ENCODE results near the gene YIF1A. TPM values are rescaled to one million over a fixed set of nuclear protein-coding genes. Genes with fewer than 3 reads are reported as not detected.

YIF1A gene
- total RNA-seq, 2 experiments from 2014 or later = 57.4 to 64.0 TPM

GRCh38 chr11:66315921-66316811 is 27.2 kb upstream of the YIF1A start:
- Mint-ChIP-seq H3K27ac (peak overlapping the region; percentile 97), H3K9me3 (peaks cover 6% of the 10 kb centered on the region), H3K4me3 (peak overlapping the region; percentile 80), H3K27me3 (no peaks in the 10 kb centered on the region), H3K36me3 (ENCODE audit: low read depth) (peaks cover 12% of the 10 kb centered on the region), H3K4me1 (ENCODE audit: low read depth) (peaks cover 52% of the 10 kb centered on the region)
- peak; percentile 71 for DNase-seq
- ChIA-PET POLR2A (interaction anchor here (0.7 to 6.9 kb wide), 8 partner anchors 18 to 483 kb away, joined by 3 to 38 read pairs (median 4); partner anchors contain the start of genes B4GAT1, BRMS1, RIN1 and SNX32), CTCF (interaction anchor here (1.1 to 10.2 kb wide), 4 partner anchors 11 to 457 kb away, joined by 3 to 149 read pairs (median 72); partner anchors contain the start of gene RIN1)
- ATAC-seq = no peak
- intact Hi-C loops (cut with micrococcal nuclease) = no loop called here
- TF ChIP-seq CTCF (IDR thresholded peaks at IDR 0.05) = no peak

GRCh38 chr11:66315498-66315885 is 26.5 kb upstream of the YIF1A start:
- H3K4me3 Mint-ChIP-seq = peak overlapping the region; percentile 80
- DNase-seq = peak; percentile 35
- no peak for ATAC-seq
- CTCF ChIA-PET = interaction anchor here (1.1 to 10.2 kb wide), 4 partner anchors 17 to 456 kb away, joined by 3 to 149 read pairs (median 88); partner anchors contain the start of genes B4GAT1, BRMS1 and RIN1
- TF ChIP-seq CTCF (IDR thresholded peaks at IDR 0.05) = no peak
- H3K27ac Mint-ChIP-seq = peak overlapping the region; percentile 97
- H3K4me1 Mint-ChIP-seq (ENCODE audit: low read depth) = peaks cover 52% of the 10 kb centered on the region
- POLR2A ChIA-PET = interaction anchor here (0.7 to 6.9 kb wide), 4 partner anchors 19 to 33 kb away, joined by 3 to 38 read pairs (median 4); partner anchors contain the start of genes RIN1 and YIF1A
- peaks cover 12% of the 10 kb centered on the region for H3K36me3 Mint-ChIP-seq (ENCODE audit: low read depth)
- intact Hi-C loops (cut with micrococcal nuclease) = no loop called here
- no peaks in the 10 kb centered on the region for H3K27me3 Mint-ChIP-seq
- H3K9me3 Mint-ChIP-seq = peaks cover 6% of the 10 kb centered on the region

GRCh38 chr11:66314561-66315497 is 25.9 kb upstream of the YIF1A start:
- intact Hi-C loops (cut with micrococcal nuclease) = loop anchor here (5.0 kb wide), 2 partner anchors 32 to 72 kb away; partner anchors contain the start of genes B4GAT1 and BRMS1
- H3K27me3 Mint-ChIP-seq = no peaks in the 10 kb centered on the region
- TF ChIP-seq CTCF (IDR thresholded peaks at IDR 0.05) = no peak
- ATAC-seq (no peak), DNase-seq (no peak)
- peak overlapping the region; percentile 80 for H3K4me3 Mint-ChIP-seq
- peaks cover 50% of the 10 kb centered on the region for H3K4me1 Mint-ChIP-seq (ENCODE audit: low read depth)
- ChIA-PET POLR2A (interaction anchor here (0.7 to 6.9 kb wide), 6 partner anchors 18 to 57 kb away, joined by 3 to 38 read pairs (median 4); partner anchors contain the start of genes RIN1 and SLC29A2), CTCF (interaction anchor here (1.0 to 10.2 kb wide), 6 partner anchors 18 to 455 kb away, joined by 3 to 149 read pairs (median 36); partner anchors contain the start of genes B4GAT1, BRMS1, MRPL11 and RIN1)
- peaks cover 7% of the 10 kb centered on the region for H3K36me3 Mint-ChIP-seq (ENCODE audit: low read depth)
- peak overlapping the region; percentile 97 for H3K27ac Mint-ChIP-seq
- H3K9me3 Mint-ChIP-seq = peaks cover under 1% of the 10 kb centered on the region

GRCh38 chr11:66314186-66314501 is 25.2 kb upstream of the YIF1A start:
- no peak for TF ChIP-seq CTCF (IDR thresholded peaks at IDR 0.05)
- Mint-ChIP-seq H3K4me1 (ENCODE audit: low read depth) (peaks cover 45% of the 10 kb centered on the region), H3K27me3 (no peaks in the 10 kb centered on the region), H3K36me3 (ENCODE audit: low read depth) (peaks cover 7% of the 10 kb centered on the region), H3K9me3 (no peaks in the 10 kb centered on the region), H3K4me3 (peak overlapping the region; percentile 80), H3K27ac (peak overlapping the region; percentile 97)
- ChIA-PET POLR2A (interaction anchor here (1.3 to 6.9 kb wide), 10 partner anchors 10 to 107 kb away, joined by 3 to 38 read pairs (median 8); partner anchors contain the start of genes BRMS1, RAB1B, RIN1 and SLC29A2), CTCF (interaction anchor here (1.0 to 10.2 kb wide), 6 partner anchors 8 to 125 kb away, joined by 3 to 149 read pairs (median 42); partner anchors contain the start of genes B4GAT1, BRMS1, MRPL11 and RIN1)
- intact Hi-C loops (cut with micrococcal nuclease) = loop anchor here (5.0 kb wide), 2 partner anchors 33 to 73 kb away; partner anchors contain the start of genes B4GAT1 and BRMS1
- no peak for ATAC-seq
- DNase-seq = no peak

Data from activated CD8-positive, alpha-beta T cell treated with anti-CD3 and anti-CD28 coated beads for 36 hours (primary cell).